ENCODE measurements around the gene CTRB2.

The CTRB2 gene

DNA sequence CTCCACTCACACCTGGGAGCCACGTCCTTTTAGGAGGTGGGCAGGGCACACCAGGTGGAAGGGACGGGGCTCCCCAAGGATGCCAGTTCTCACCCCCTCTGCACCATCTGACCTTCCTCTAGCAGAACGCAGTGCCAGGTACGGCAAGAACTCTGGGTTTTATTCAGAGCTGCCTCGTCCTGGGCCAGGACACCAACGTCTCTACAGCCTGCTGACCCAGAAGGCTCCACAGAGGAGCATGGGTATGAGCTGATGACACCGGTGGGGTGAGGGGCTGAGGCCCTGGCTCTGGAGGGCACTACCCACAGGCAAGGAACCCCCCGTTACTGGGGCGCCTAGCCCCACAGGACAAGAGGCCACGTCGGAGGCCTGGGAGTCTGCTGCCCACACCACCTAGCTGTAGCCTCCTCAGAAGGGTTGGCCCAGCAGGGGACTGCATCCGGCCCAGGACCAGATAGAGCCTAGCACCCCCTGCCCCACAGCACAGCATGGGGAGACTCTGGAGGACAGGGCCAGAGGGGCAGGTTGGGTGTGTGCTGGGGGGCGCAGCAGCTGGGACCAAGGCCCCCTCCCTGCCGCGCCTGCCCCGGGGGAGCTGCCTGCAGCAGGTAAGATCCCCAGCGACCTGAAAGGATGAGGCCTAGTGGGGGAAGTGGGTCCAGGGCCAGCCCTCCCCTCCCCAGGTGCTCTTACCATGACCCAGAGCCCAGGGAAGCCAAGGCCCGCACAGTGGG is 30.6 kb upstream of the CTRB2 start:
- ChIA-PET CTCF (interaction anchor here (0.8 to 5.3 kb wide), 7 partner anchors 9 to 526 kb away, joined by 3 to 62 read pairs (median 5); partner anchors contain the start of gene BCAR1), POLR2A (no interaction called here)
- TF ChIP-seq CTCF (IDR thresholded peaks at IDR 0.05; ENCODE audit: control extremely low read depth, extremely low read depth, low read depth, missing control alignments), result no peak

GRCh38 chr16:75236736-75237397 is 29.9 kb upstream of the CTRB2 start:
- no peak for DNase-seq (ENCODE audit: extremely low spot score)
- TF ChIP-seq CTCF (IDR thresholded peaks at IDR 0.05; ENCODE audit: control extremely low read depth, extremely low read depth, low read depth, missing control alignments), result no peak
- ChIA-PET CTCF (interaction anchor here (0.9 to 5.3 kb wide), 10 partner anchors 9 to 527 kb away, joined by 3 to 62 read pairs (median 6); partner anchors contain the start of gene BCAR1), POLR2A (interaction anchor here (0.6 kb wide), 1 partner anchor 278 kb away, joined by 5 read pairs; no protein-coding TSS in a partner anchor)

More for the DNA sequence above, 30.6 kb upstream of the CTRB2 start:
- no peak for DNase-seq (ENCODE audit: extremely low spot score)

DNA sequence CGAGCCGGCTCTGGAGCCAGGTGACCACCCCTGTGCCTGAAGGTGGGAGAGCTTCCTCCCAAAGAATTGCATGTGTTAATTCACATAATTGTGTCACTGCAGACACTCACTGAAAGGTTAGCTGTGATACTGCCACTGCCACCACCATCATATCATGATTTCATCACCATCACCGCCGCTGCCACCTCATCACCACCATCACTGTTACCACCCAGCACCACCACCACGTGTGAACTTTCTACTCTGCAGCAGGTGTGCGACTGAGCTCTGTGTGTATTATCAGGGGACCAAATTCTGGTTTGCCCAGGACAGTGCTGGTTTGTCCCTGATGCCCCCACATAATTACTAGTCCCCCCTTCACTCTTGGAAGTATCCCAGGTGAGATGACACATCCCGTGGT is 29.3 kb upstream of the CTRB2 start:
- ChIA-PET CTCF (interaction anchor here (0.9 to 5.3 kb wide), 10 partner anchors 8 to 229 kb away, joined by 3 to 62 read pairs (median 8); partner anchors contain the start of gene BCAR1), POLR2A (interaction anchor here (0.6 kb wide), 1 partner anchor 279 kb away, joined by 5 read pairs; no protein-coding TSS in a partner anchor)
- no peak for TF ChIP-seq CTCF (IDR thresholded peaks at IDR 0.05; ENCODE audit: control extremely low read depth, extremely low read depth, low read depth, missing control alignments)
- no peak for DNase-seq (ENCODE audit: extremely low spot score)

DNA sequence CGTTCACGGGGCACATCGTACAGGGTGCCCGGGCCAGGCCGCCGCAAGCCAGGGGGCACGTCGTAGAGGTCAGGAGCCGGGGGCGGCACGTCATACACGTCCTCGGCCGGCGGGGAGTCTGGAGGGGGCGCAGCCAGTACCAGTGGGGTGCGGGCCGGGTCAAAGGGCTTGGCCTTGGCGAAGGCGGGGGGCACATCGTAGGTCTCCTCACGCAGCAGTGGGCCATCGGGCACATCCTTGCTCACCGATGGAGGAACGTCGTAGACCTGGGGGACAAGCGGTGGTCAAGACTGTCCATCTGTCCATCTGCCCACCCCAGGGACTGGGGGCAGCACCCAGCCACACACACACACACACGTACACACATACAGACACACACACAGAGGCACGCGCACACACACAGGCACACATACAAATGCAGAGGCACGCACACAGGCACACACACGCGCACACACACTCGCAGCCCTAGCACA is 28.8 kb upstream of the CTRB2 start:
- ChIA-PET CTCF (interaction anchor here (0.9 to 5.3 kb wide), 14 partner anchors 12 to 230 kb away, joined by 3 to 62 read pairs (median 21); partner anchors contain the start of genes BCAR1 and CTRB2), POLR2A (interaction anchor here (0.6 kb wide), 1 partner anchor 279 kb away, joined by 5 read pairs; no protein-coding TSS in a partner anchor)
- no peak for DNase-seq (ENCODE audit: extremely low spot score)
- TF ChIP-seq CTCF (IDR thresholded peaks at IDR 0.05; ENCODE audit: control extremely low read depth, extremely low read depth, low read depth, missing control alignments), result no peak

DNA sequence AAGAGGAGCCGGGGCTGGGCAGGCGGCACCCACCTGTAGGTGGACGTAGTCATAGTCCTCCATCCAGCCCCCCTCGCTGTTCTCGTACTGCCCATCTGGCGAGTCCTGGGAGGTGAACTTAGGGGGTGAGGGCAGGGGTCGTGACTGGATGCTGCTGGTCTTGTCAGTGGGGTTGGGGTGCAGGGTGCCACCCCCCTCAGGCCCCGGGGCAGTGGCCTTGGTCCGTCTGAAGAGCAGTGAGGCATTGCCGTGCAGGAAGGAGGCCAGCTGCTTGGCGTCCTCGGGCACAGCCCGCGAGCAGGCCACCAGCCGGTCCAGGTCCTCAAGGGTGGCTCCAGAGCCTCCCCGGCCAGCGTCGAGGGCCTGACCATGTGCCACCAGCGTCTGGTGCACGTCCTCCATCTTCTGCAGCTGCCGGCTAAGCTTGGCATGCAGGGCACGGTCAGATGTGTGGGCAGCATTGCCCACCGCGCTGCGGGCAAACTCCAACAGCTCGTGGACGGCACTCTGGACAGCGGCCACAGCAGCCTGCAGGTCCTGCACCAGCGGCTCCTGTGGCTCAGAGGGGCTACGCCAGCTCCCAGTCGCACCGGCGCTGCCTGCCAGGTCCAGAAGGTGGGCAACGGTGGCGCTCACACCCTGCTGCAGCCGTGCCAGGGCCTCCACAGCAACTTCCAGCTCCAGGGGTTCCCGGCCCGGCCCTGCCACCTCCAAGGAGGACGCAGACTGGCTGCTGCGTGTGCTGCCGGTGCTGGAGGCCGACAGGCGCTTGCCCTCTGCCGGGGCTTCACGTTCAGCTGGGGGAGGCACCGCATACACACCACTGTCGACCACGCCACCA is 28.1 kb upstream of the CTRB2 start:
- no peak for TF ChIP-seq CTCF (IDR thresholded peaks at IDR 0.05; ENCODE audit: control extremely low read depth, extremely low read depth, low read depth, missing control alignments)
- DNase-seq (ENCODE audit: extremely low spot score), result no peak
- ChIA-PET POLR2A (interaction anchor here (0.6 kb wide), 1 partner anchor 167 kb away, joined by 3 read pairs; no protein-coding TSS in a partner anchor), CTCF (interaction anchor here (1.0 to 5.3 kb wide), 30 partner anchors 13 to 538 kb away, joined by 3 to 62 read pairs (median 10); partner anchors contain the start of genes BCAR1, CTRB2, KARS1 and TERF2IP)
